Rectal smooth muscle tissue (tissue), 1 donor: ENCODE results near the gene ERVK3-1.
"Not testable (repeated sequence)": the region's sequence is repeated elsewhere in the genome, so short reads cannot be mapped to it uniquely, and the experiment has no call there.

Experiments used
- H3K27ac ChIP-seq: one replicate; pipeline ENCODE4 v1.7.0; 2013; ENCODE audit warnings: low read depth, low read length, inconsistent platforms
- H3K27me3 ChIP-seq: one replicate; pipeline ENCODE4 v1.7.0; 2013; ENCODE audit warnings: low read length; ENCODE audit not compliant: control insufficient read depth, insufficient read depth
- H3K36me3 ChIP-seq: one replicate; pipeline ENCODE4 v1.7.0; 2013; ENCODE audit warnings: low read length; ENCODE audit not compliant: control insufficient read depth, insufficient read depth
- H3K4me1 ChIP-seq: one replicate; pipeline ENCODE4 v1.7.0; 2013; ENCODE audit warnings: low read length; ENCODE audit not compliant: control insufficient read depth, insufficient read depth
- H3K4me3 ChIP-seq: one replicate; pipeline ENCODE4 v1.7.0; 2013; ENCODE audit warnings: low read length
- H3K9ac ChIP-seq: one replicate; pipeline ENCODE4 v1.7.0; 2013; ENCODE audit warnings: low read length

The ERVK3-1 gene

DNA sequence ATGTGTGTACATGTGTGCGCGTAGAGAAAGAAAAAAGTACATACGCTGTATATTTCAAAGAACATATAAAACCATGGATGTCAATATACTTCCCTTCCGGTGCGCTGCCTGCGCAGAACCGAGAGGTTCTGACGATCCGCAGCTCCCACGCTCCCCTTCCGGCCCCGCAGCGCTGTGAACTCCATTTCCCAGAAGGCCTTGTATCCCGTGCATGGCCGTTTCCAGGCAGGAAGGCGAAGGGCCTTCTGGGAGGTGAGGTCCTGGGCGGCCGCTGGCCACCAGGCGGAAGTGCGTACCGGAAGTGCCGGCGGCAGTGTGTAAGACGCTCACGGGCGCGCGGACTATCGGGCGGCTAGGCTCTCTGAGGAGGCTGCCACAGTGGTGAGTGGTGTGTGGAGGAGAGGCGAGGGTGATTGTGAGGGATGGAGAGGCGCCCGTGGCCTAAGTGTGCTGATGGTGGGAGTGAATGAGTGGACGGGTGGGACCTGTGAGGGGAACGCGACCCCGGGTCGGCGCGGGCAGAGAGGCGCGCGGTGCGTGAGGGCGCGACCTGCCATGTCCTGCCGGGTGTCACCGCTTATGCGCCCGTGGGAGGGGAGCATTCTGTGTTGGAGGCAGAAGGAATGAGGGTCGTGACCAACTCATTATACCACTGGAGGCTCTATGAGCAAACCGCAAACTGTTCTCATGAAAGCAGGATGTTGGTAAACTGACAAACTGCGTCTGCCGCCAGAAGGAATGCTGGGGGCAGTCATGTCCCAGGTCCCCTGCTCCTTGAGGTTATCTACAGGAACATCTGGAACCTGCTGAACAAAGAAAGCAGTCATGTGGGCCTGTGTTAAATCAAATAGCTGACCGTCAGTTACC, at the start of gene ERVK3-1:
Gene ERVK3-1, plus strand, starts transcription at position 313 of the 867 bp plus-strand sequence. CDS start 6,792 bp downstream, outside the sequence.
- Histone ChIP-seq H3K27ac (peak within 1 kb of the TSS; percentile 91), H3K36me3 (peaks cover 6% of the 10 kb centered on the region), H3K4me1 (peaks cover 3% of the 10 kb centered on the region), H3K9ac (peak within 1 kb of the TSS; percentile 96), H3K4me3 (peak within 1 kb of the TSS; percentile 100), H3K27me3 (no peaks in the 10 kb centered on the region)

- not testable (repeated sequence) for H3K4me1 ChIP-seq, H3K9ac ChIP-seq, H3K27me3 ChIP-seq, H3K27ac ChIP-seq
- peak overlapping the region; percentile 1 for H3K4me3 ChIP-seq
- peaks cover 71% of the 10 kb centered on the region for H3K36me3 ChIP-seq
These were observed 46.9 kb upstream of the ERVK3-1 start for GRCh38 chr19:58258259-58258658.

DNA sequence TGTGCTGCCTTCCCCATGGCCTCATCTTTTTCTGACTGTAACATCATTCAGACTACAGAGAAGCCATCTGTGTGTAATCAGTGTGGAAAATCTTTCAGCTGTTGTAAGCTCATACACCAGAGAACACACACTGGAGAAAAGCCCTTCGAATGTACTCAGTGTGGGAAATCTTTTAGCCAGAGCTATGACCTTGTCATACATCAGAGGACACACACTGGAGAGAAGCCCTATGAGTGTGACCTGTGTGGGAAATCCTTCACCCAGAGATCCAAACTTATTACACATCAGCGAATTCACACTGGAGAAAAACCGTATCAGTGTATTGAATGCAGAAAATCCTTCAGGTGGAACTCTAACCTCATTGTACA, 43.6 kb upstream of the ERVK3-1 start:
- no peak overlapping the region for H3K27ac ChIP-seq
- H3K27me3 ChIP-seq = no peaks in the 10 kb centered on the region
- H3K36me3 ChIP-seq = peaks cover 60% of the 10 kb centered on the region
- H3K4me1 ChIP-seq = no peaks in the 10 kb centered on the region
- no peak overlapping the region for H3K9ac ChIP-seq
- no peak overlapping the region for H3K4me3 ChIP-seq

- H3K36me3 ChIP-seq = peaks cover 62% of the 10 kb centered on the region
- no peak overlapping the region for H3K9ac ChIP-seq
- no peaks in the 10 kb centered on the region for H3K27me3 ChIP-seq
- H3K27ac ChIP-seq = no peak overlapping the region
- H3K4me1 ChIP-seq = no peaks in the 10 kb centered on the region
- H3K4me3 ChIP-seq = peak overlapping the region; percentile 31
These were observed 42.9 kb upstream of the ERVK3-1 start for GRCh38 chr19:58261968-58262921.

DNA sequence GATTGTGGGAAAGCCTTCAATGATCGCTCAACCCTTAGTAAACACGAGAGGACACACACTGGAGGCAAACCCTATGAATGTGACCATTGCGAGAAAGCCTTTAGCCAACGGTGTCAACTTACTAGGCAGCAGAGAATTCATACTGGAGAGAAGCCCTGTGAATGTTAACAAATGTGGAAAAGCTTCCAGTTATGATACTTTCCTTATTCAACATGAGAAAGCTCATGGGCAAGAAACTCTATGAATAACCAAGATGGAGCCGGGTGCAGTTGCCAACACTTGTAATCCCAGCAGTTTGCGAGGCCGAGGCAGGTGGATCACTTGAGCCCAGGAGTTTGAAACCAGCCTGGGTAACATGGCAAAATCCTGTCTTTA, 42.3 kb upstream of the ERVK3-1 start:
- Histone ChIP-seq H3K4me3 (peak overlapping the region; percentile 17), H3K36me3 (peaks cover 57% of the 10 kb centered on the region), H3K4me1 (no peaks in the 10 kb centered on the region), H3K27ac (no peak overlapping the region), H3K9ac (no peak overlapping the region), H3K27me3 (no peaks in the 10 kb centered on the region)

- no peak overlapping the region for H3K4me3 ChIP-seq
- H3K27ac ChIP-seq = no peak overlapping the region
- H3K36me3 ChIP-seq = peaks cover 41% of the 10 kb centered on the region
- H3K9ac ChIP-seq = no peak overlapping the region
- H3K4me1 ChIP-seq = no peaks in the 10 kb centered on the region
- no peaks in the 10 kb centered on the region for H3K27me3 ChIP-seq
These were observed 40.1 kb upstream of the ERVK3-1 start for GRCh38 chr19:58265100-58265499.

DNA sequence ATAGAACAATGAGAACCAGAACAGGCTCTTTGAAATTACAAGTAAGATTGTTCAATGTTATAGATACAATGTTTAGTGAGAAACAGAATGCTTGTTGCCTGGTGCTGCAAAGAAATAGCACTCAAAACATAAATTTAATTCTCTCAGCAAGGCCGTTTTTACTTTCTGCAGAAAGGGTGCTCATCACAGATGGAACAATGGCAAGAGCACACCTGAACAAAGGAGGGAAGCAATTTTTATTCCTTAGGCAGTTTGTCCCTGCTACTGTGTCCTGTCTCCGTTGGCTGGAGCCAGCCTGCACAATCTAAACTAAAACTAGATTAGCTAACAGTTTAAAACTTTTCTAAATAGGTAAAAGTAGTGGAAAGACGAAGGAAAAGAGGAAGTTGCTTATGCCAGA, 36.8 kb upstream of the ERVK3-1 start:
- Histone ChIP-seq H3K36me3 (peaks cover 19% of the 10 kb centered on the region), H3K4me3 (no peak overlapping the region), H3K27ac (no peak overlapping the region), H3K27me3 (no peaks in the 10 kb centered on the region), H3K4me1 (no peaks in the 10 kb centered on the region), H3K9ac (no peak overlapping the region)

- H3K4me1 ChIP-seq = peaks cover 3% of the 10 kb centered on the region
- no peak overlapping the region for H3K9ac ChIP-seq
- H3K4me3 ChIP-seq = no peak overlapping the region
- H3K27ac ChIP-seq = no peak overlapping the region
- peaks cover 10% of the 10 kb centered on the region for H3K36me3 ChIP-seq
- no peaks in the 10 kb centered on the region for H3K27me3 ChIP-seq
These were observed 30.4 kb upstream of the ERVK3-1 start for GRCh38 chr19:58274771-58275201.

GRCh38 chr19:58275564-58275963, 29.6 kb upstream of the ERVK3-1 start:
- Histone ChIP-seq H3K9ac (no peak overlapping the region), H3K36me3 (peaks cover 10% of the 10 kb centered on the region), H3K27ac (no peak overlapping the region), H3K27me3 (no peaks in the 10 kb centered on the region), H3K4me1 (peaks cover 3% of the 10 kb centered on the region), H3K4me3 (no peak overlapping the region)

GRCh38 chr19:58277197-58277596, 28.0 kb upstream of the ERVK3-1 start:
- H3K36me3 ChIP-seq = peaks cover 4% of the 10 kb centered on the region
- H3K9ac ChIP-seq = no peak overlapping the region
- H3K4me1 ChIP-seq = peaks cover 3% of the 10 kb centered on the region
- H3K4me3 ChIP-seq = no peak overlapping the region
- no peaks in the 10 kb centered on the region for H3K27me3 ChIP-seq
- no peak overlapping the region for H3K27ac ChIP-seq

DNA sequence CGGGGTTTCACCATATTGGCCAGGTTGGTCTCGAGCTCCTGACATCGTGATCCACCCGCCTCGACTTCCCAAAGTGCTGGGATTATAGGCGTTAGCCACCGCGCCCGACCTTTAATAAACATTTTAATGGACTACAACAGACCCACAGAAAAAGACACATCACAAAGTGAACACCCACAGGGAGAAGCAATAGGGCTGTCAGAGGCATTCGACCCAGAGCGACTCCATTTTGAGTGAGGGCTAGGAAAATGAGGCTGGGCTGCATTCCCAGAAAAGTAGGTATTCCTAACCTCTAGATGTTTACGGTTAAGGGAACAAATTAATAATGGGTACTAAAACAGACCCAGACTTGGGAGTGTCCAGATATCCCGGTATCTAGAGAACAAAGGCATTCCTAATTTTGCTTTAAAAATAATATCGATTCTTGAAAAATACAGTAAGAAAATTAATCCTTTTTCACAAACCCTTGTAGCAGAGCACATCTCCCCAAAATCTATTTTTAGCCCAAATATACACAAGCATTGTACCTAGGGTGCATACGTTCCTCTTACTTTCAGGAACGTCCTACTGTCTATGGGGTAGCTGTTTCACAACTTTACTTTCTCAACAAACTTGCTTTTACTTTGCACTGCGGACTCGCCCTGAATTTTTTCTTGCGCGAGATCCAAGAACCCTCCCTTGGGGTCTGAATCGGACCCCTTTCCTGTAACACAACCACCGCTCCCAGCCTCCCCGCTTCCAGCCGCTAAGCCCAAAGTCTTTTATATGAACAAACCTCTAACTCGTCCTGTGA, 27.2 kb upstream of the ERVK3-1 start:
- Histone ChIP-seq H3K27me3 (no peaks in the 10 kb centered on the region), H3K4me3 (peak overlapping the region; percentile 84), H3K4me1 (peaks cover 3% of the 10 kb centered on the region), H3K36me3 (peaks cover 4% of the 10 kb centered on the region), H3K27ac (peak overlapping the region; percentile 88), H3K9ac (peak overlapping the region; percentile 60)
